GM12874 (cell line): ENCODE measurements around the gene SPDYE4.

Experiments used
- CTCF ChIP-seq: IDR thresholded peaks from 2 replicates; pipeline ENCODE4 v1.5.1; 2011; ENCODE audit warnings: low read depth, mild to moderate bottlenecking, control low read depth, low read length, moderate library complexity; ENCODE audit not compliant: insufficient read depth

Gene SPDYE4

DNA sequence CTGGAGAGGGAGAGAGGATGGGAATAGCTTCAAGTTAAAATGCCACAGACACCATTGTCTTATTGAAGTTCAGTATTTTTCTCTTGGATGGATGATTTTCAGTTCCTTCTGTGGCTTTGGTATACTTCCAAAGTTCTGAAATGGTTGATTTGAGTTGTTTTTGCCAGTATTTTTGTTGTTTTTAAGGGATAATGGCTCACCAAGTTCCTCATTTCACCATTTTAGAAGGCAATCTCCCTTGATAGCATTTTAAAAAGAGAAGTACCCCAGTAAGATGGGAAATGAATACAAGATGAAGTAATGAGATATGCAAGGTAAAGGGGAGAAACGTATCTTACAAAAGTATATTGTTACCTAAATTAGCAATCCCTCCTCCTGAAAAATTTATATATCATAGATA lies 18.5 kb upstream of the SPDYE4 start:
- no peak for TF ChIP-seq CTCF

- TF ChIP-seq CTCF: no peak
Observed at GRCh38 chr17:8776248-8776647, 17.9 kb upstream of the SPDYE4 start.

- no peak for TF ChIP-seq CTCF
Observed at GRCh38 chr17:8766731-8767130, 8.4 kb upstream of the SPDYE4 start.

DNA sequence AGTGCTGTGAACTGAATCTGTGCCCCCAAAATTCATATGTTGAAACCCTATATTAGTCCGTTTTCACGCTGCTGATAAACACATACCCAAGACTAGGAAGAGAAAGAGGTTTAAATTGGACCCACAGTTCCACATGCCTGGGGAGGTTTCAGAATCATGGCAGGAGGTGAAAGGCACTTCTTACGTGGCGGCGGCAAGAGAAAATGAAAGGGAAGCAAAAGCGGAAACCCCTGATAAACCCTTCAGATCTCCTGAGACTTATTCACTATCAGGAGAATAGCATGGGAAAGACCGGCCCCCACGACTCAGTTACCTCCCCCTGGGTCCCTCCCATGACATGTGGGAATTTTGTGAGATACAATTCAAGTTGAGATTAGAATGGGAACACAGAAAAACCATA lies 3.7 kb upstream of the SPDYE4 start:
- no peak for TF ChIP-seq CTCF

DNA sequence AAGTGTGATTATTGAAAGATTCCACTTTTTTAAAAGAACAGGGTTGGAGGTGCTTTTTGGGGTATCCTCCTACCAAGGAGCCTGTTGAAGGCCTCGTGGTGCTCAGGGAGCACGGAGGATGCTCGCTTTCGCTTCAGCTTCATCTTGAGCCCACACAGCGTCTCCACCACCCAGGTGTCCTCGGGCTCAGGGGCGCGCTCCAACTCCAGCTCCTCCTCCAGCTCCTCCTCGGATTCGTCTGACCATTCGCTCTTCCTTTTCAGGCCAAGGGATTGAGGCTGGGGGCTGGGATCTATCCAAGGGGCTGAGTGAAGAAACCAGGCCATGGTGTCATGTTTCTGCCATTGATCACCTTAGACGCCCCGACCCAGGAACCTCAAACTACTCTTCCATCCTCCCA lies 1.2 kb downstream of the SPDYE4 start:
- TF ChIP-seq CTCF: no peak

DNA sequence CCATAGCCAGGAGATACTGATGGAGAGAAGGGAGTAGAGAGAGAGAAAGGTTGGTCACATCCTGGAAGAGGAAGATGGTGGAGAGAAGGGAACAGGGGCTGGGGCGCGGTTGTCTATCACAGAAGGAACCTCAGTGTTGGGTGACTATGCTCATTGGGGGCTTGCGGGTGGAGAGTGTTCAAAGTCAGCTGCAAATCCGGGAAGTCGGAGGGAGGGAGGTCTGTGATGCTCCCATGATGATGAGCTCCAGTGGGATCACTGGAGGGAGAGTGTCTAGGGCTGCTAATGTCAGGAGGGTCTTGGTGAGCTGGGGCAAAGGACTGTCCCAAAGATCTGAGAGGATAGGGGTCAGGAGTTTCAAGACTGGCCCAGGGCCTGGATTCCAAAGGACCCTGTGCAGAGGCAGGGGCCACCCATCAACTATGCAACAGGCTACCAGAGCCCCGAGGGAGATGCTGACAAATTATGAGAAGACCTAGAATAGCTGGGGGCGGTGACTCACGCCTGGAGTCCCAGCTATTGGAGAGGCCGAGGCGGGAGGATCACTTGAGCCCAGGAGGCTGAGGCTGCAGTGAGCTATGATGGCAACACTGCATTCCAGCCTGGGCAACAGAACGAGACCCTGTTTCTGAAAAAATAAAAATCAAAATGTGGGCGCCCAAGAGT lies 2.6 kb downstream of the SPDYE4 start:
- TF ChIP-seq CTCF: no peak

- no peak for TF ChIP-seq CTCF
Observed at GRCh38 chr17:8754890-8755289, 3.5 kb downstream of the SPDYE4 start.
